Measurements from ENCODE around the gene NLRC3.

DNA sequence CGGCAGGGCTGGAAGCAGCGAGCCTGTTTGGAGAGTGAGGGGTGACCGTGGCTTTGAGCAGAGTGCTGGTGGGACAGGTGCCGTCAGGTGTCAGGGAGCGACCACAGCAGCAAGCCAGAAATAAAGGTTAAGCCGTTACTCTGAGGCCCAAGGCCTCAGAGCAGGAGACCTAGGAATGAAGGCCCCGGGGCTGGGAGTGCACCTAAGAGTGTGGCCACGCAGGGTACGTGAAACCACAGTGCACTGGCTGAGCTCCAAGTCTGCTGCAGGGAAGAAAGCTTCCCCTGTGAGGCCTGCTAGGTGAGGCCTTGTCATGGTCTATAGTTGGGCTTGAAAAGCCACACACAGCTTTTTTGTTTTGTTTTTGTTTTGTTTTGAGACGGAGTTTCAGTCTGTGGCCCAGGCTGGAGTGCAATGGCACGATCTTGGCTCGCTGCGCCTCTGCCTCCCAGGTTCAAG, 67.7 kb downstream of the NLRC3 start:
- no peak for TF ChIP-seq ARNTL (CRISPR knock-in tag; IDR thresholded peaks at IDR 0.05; ENCODE audit: borderline replicate concordance, low read depth)
- TF ChIP-seq ZFP30 (CRISPR knock-in tag; IDR thresholded peaks at IDR 0.05) = no peak
- TF ChIP-seq, protein P1, sequence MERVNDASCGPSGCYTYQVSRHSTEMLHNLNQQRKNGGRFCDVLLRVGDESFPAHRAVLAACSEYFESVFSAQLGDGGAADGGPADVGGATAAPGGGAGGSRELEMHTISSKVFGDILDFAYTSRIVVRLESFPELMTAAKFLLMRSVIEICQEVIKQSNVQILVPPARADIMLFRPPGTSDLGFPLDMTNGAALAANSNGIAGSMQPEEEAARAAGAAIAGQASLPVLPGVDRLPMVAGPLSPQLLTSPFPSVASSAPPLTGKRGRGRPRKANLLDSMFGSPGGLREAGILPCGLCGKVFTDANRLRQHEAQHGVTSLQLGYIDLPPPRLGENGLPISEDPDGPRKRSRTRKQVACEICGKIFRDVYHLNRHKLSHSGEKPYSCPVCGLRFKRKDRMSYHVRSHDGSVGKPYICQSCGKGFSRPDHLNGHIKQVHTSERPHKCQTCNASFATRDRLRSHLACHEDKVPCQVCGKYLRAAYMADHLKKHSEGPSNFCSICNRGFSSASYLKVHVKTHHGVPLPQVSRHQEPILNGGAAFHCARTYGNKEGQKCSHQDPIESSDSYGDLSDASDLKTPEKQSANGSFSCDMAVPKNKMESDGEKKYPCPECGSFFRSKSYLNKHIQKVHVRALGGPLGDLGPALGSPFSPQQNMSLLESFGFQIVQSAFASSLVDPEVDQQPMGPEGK (CRISPR knock-in tag; IDR thresholded peaks at IDR 0.05; ENCODE audit: borderline replicate concordance) = no peak
- TF ChIP-seq, protein P2, sequence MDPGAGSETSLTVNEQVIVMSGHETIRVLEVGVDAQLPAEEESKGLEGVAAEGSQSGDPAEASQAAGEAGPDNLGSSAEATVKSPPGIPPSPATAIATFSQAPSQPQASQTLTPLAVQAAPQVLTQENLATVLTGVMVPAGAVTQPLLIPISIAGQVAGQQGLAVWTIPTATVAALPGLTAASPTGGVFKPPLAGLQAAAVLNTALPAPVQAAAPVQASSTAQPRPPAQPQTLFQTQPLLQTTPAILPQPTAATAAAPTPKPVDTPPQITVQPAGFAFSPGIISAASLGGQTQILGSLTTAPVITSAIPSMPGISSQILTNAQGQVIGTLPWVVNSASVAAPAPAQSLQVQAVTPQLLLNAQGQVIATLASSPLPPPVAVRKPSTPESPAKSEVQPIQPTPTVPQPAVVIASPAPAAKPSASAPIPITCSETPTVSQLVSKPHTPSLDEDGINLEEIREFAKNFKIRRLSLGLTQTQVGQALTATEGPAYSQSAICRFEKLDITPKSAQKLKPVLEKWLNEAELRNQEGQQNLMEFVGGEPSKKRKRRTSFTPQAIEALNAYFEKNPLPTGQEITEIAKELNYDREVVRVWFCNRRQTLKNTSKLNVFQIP (CRISPR knock-in tag; IDR thresholded peaks at IDR 0.05; ENCODE audit: borderline replicate concordance, low read depth) = no peak
- TF ChIP-seq, protein P3, sequence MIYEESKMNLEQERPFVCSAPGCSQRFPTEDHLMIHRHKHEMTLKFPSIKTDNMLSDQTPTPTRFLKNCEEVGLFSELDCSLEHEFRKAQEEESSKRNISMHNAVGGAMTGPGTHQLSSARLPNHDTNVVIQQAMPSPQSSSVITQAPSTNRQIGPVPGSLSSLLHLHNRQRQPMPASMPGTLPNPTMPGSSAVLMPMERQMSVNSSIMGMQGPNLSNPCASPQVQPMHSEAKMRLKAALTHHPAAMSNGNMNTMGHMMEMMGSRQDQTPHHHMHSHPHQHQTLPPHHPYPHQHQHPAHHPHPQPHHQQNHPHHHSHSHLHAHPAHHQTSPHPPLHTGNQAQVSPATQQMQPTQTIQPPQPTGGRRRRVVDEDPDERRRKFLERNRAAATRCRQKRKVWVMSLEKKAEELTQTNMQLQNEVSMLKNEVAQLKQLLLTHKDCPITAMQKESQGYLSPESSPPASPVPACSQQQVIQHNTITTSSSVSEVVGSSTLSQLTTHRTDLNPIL (CRISPR knock-in tag; IDR thresholded peaks at IDR 0.05; ENCODE audit: low read depth) = no peak
- TF ChIP-seq, protein P4, sequence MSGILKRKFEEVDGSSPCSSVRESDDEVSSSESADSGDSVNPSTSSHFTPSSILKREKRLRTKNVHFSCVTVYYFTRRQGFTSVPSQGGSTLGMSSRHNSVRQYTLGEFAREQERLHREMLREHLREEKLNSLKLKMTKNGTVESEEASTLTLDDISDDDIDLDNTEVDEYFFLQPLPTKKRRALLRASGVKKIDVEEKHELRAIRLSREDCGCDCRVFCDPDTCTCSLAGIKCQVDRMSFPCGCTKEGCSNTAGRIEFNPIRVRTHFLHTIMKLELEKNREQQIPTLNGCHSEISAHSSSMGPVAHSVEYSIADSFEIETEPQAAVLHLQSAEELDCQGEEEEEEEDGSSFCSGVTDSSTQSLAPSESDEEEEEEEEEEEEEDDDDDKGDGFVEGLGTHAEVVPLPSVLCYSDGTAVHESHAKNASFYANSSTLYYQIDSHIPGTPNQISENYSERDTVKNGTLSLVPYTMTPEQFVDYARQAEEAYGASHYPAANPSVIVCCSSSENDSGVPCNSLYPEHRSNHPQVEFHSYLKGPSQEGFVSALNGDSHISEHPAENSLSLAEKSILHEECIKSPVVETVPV (CRISPR knock-in tag; IDR thresholded peaks at IDR 0.05) = no peak
- TF ChIP-seq CSDC2 (CRISPR knock-in tag; IDR thresholded peaks at IDR 0.05) = no peak
- TF ChIP-seq RARB (CRISPR knock-in tag; IDR thresholded peaks at IDR 0.05) = no peak
- TF ChIP-seq ZNF565 (CRISPR knock-in tag; conservative IDR thresholded peaks at IDR 0.05; ENCODE audit: low read depth) = no peak
- TF ChIP-seq, protein P5, sequence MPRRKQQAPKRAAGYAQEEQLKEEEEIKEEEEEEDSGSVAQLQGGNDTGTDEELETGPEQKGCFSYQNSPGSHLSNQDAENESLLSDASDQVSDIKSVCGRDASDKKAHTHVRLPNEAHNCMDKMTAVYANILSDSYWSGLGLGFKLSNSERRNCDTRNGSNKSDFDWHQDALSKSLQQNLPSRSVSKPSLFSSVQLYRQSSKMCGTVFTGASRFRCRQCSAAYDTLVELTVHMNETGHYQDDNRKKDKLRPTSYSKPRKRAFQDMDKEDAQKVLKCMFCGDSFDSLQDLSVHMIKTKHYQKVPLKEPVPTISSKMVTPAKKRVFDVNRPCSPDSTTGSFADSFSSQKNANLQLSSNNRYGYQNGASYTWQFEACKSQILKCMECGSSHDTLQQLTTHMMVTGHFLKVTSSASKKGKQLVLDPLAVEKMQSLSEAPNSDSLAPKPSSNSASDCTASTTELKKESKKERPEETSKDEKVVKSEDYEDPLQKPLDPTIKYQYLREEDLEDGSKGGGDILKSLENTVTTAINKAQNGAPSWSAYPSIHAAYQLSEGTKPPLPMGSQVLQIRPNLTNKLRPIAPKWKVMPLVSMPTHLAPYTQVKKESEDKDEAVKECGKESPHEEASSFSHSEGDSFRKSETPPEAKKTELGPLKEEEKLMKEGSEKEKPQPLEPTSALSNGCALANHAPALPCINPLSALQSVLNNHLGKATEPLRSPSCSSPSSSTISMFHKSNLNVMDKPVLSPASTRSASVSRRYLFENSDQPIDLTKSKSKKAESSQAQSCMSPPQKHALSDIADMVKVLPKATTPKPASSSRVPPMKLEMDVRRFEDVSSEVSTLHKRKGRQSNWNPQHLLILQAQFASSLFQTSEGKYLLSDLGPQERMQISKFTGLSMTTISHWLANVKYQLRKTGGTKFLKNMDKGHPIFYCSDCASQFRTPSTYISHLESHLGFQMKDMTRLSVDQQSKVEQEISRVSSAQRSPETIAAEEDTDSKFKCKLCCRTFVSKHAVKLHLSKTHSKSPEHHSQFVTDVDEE (CRISPR knock-in tag; IDR thresholded peaks at IDR 0.05) = no peak
- no peak for TF ChIP-seq OSR1 (CRISPR knock-in tag; IDR thresholded peaks at IDR 0.05)
